NCI-H2196 treated with DMSO at 0.1 percent for 48 hours (cell line): ENCODE results near the gene TOR1AIP1.

Experiments
- DNase-seq: peaks from one replicate; lab custom pipeline; 2025; ENCODE audit not compliant: unreplicated experiment; lab: John Stamatoyannopoulos, UW

Gene TOR1AIP1

DNA sequence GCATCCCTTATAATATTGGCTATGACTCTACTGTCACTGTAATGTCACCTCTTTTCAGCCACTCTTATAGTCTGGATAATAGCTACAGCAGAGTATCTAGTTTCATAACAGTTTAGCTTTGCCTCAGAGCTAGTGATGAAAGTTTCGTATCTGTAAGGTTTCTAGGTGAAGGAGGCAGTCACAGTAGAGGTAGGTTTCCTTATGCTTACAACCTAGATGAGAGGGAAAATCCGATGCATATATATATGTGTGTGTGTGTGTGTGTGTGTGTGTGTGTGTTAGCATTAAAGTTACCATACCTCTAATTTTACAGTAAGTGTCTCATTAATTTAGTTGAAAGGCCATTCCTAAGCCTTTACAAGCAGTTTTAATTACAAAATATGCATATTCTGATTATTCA, 2.3 kb upstream of the TOR1AIP1 start:
- no peak for DNase-seq

DNA sequence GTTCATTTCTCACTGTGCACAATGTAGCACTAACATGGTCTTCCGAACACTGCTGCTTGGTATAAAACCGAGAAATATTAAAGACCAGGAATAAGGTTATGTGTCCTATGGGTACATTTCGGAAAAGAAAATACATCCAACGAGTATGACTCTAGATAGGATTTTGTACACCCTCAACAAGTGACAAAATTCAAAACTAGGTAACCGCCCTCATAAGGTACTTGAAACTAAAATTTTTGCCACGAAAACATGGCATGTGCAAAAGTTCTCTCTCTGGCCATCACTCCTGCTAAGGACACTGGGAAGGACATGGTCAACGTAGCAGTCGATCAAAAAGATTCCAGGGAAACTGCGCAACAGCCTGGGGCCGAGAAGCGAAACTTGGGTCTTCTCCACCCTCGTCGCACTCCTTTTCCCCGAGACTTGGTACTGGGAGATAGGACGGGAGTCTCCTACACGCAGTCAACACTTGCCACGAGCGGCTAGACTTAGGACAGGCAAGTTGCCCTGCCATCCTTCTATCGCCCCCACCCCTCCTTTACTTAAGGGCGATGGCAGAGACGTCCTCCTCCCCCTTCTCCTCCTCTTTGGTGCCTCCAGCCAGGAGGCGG, 338 bp upstream of the TOR1AIP1 start:
- DNase-seq, result no peak

DNA sequence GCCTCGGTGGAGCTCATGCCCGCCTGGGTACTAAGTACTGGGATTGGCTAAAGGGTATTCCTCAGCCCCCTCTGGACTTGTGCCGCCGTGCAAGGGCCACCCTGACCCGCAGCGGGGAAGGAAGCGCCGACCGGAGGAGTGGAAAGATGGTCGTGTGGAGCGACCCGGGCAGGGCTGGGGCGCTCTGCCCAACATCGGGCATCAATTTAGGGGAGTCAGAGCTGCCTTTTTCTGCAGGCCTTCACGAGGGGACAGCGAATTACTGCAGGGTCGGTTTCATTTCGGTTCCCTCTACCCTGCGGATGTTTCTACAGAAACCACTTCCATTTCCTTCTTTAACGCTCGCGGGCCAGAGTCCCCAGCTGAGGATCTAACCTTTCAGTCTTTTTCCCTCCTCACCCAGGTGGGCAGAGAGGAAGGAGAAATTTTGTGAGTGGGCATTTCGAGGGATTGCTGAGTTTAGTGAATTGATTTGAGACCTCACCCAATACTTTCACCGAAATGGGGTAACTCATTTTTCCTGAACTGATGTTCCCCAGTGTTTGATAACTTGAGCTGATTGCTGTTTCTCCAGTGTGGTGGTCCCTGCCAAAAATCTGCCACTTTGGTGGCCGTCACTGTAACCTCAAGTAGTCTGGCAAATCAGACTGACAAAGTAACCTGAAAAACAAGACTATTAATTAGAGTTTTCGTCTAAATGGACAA, 1.1 kb downstream of the TOR1AIP1 start:
- DNase-seq, result no peak

DNA sequence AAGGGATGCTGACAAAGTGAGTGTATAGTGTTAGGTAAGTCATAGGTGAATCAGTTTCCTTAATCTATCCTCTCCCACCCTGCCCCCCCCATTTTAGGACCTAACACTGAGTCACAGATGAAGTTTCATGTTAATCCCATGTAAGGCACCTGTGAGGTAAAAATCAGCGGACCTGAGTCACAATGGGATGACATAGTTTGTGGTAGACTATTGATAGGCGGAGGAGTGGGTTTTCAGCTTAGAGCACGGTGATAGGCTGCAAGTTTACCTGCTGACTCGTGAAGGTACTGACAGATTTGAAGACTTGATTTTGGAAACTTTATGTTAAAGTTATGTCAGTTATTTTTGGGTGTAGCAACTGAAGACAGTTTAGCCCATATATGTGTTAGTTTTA, 1.7 kb downstream of the TOR1AIP1 start:
- DNase-seq, result no peak

DNA sequence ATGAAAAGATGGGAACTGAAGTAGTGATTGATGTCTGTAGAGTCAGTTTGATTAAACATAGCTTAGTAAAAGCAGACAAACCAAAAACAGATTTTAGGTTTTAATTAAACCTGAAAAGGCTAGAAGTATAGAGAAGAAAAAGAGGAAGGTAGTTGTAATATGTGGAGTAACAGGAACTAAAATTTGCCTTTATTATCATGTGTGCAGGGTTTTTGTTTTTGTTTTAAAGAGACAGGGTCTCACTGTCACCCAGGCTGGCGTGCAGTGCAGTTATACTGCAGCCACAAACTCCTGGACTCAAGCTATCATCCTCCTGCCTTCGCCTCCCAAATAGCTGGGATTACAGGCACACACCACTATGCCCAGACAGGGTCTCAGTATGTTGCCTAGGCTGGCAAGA, 6.0 kb downstream of the TOR1AIP1 start:
- DNase-seq, result no peak

DNA sequence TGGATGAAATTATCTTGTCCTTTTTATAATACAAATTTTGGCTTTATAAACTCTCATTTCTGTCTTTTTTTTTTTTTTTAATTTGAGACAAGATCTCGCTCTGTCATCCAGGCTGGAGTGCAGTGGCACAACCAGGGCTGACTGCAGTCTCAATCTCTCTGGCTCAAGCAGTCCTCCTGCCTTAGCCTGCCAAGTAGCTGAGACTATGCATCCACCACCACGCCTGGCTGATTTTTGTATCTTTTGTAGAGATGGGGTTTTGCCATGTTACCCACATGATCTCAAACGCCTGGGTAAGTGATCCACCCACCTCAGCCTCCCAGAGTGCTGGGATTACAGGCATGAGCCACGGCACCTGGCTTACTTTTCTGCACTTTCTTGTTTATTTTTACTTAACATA, 7.5 kb downstream of the TOR1AIP1 start:
- no peak for DNase-seq

DNA sequence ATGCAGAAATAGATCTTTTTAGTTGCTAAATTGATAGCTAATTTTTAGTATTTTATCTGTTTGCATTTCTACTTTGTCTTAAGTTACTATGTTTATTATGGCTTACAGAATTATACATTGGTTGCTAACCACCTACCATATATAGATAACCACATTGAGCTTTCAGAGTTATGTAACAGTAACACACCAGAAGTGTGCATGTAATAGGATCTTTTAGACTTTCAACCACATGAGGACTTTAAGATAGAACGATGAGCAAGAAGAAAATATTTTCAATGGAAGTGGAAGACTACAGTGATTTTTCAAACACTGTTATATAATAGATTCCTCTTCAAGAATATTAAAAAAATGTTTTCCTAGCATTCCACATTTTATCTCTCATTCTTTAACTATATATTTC, 28.8 kb downstream of the TOR1AIP1 start:
- DNase-seq, result no peak

DNA sequence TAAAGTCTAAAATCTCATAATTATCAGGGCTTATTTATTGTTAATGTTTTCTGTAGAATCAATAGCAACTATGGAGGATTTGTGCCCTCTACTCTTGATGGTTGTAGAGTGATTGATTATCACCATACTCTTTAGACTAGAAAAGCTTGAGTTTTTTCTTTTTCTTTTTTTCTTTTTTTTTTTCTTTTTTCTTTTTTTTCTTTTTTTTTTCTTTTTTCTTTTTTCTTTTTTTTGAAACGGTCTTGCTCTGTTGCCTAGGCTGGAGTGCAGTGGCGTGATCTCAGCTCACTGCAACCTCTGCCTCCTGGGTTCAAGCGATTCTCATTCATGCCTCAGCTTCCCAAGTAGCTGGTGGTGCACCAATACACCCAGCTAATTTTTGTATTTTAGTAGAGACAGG, 29.7 kb downstream of the TOR1AIP1 start:
- DNase-seq, result no peak

DNA sequence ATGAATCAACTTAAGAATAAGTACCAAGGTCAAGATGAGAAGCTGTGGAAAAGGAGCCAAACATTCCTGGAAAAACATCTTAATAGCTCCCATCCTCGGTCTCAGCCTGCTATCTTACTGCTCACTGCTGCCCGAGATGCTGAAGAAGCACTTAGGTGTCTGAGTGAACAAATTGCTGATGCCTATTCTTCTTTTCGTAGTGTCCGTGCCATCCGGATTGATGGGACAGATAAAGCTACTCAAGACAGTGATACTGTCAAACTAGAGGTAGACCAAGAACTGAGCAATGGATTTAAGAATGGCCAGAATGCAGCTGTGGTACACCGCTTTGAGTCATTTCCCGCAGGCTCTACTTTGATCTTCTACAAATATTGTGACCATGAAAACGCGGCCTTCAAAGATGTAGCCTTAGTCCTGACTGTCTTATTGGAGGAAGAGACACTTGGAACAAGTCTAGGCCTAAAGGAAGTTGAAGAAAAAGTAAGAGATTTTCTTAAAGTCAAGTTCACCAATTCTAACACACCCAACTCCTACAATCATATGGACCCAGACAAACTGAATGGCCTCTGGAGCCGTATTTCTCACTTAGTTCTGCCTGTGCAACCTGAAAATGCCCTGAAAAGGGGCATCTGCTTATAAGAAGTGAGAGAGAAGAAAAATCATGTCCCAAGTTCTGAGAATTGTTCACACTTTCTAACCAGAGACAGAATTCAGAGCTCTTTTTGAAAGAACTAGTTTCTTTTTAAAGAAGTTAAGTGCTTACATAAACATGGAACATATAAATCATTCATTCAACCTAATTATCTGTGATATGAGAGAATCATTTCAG, 35.7 kb downstream of the TOR1AIP1 start:
- DNase-seq, result no peak

DNA sequence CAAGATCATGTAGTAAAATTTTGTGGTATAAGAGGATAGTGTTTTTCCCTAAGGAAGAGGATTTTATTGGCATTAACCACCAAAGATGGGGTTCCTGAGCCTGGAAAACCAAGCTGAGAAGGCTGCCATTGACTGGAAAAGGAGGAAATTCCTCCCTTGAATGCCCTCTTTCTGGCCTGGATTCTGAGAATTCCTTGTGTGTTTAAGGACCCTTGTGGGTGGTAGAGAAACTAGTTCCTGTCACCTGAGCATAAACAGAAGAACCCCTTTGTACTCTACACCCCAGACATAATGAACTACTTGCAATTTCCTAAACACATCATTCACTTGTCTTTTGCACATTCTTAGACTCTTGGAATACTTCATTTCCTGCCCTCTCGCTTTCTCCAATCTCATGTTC, 39.4 kb downstream of the TOR1AIP1 start:
- DNase-seq, result no peak

DNA sequence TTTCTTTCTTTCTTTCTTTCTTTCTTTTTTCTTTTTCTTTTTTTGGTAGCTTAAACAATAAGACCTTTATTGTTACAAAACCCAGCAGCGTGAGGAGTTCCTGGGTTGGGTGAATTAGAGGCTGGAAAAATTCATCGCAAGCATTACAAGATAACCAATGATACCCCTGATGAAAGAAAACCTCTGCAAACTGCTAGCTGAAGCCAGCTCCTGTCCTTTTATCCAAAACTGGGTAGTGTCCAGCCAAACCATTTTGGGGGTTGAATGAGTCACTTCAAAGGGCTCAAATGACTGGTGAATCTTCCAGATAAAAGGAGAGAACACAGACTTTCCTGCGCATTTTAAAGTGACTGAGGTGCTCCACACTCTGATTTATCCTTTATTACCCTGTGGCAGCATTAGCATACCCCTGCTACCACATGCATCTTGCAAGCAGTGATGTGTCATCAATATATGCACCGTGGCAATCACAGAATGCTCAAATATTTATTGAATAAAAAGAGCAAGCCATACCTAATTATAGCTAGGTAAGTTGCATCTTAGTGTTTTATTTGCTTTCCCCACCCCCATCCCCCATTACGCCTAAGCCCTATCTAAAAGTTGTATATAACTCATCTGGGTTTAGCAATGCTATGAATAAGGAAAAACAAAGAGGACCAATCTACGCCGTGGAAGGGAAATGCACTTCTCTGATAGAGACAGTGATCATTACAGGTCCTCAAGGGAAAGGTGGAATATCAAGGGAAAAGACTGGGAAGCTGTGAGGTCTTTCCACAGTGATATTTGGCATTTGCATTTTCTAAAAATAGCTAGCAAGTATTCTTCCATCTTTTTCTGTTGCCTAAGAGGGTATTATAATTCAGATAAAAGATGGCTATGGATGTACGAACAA, 40.1 kb downstream of the TOR1AIP1 start:
- no peak for DNase-seq

DNA sequence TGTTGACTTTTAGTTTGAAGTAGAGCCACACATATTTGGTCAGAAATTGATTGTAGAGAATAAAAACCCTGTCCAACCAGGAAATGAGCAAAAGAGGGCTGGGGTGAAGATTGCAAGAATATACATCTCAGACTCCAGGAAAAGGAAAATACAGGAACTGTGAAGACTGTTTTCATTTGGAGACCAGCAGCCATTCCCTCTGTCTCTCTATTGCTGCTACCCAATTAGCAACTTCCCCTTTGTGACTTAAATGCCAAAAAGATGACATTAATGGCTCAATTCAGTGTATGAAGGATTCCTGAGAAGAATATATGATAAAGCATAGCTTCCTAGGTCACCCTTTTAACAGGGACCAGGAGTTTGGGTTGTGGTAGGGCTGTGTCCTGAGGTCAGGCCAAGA, 40.9 kb downstream of the TOR1AIP1 start:
- no peak for DNase-seq

DNA sequence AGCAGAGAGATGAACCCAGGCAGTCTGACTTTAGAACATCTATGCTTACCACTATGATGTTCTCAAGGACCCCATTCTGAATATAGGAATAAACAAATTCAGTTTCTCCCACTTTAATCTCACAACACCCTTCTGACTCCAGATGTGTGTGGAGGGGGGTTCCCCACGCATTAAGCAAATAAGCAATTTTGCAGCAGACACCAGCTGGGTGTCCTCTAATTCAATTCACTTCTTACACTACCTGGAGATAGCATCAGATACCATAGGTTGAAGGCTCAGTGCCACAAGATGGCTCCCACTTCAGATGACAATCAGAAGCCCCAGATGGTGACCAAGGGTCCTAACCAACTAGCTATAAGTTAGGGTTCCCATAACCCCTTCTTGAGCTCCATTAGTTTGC, 42.2 kb downstream of the TOR1AIP1 start:
- DNase-seq, result no peak

DNA sequence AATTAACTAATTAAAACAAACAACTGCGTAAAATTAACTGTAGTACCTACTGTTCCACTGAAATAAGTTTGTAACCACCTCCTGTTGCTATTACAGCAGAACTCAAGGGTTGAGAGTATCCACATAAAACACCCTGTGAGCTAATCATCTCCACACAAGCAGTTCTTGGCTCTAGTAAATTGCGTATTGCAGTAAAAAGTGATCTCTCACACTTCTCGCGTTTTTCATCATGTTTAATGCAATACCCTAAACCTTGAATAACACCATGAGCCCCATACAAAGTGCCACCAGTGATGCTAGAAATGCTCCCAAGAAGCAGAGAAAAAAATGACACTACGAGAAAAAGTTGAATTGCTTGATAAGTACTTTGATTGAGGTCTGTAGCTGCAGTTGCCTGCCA, 43.2 kb downstream of the TOR1AIP1 start:
- no peak for DNase-seq

DNA sequence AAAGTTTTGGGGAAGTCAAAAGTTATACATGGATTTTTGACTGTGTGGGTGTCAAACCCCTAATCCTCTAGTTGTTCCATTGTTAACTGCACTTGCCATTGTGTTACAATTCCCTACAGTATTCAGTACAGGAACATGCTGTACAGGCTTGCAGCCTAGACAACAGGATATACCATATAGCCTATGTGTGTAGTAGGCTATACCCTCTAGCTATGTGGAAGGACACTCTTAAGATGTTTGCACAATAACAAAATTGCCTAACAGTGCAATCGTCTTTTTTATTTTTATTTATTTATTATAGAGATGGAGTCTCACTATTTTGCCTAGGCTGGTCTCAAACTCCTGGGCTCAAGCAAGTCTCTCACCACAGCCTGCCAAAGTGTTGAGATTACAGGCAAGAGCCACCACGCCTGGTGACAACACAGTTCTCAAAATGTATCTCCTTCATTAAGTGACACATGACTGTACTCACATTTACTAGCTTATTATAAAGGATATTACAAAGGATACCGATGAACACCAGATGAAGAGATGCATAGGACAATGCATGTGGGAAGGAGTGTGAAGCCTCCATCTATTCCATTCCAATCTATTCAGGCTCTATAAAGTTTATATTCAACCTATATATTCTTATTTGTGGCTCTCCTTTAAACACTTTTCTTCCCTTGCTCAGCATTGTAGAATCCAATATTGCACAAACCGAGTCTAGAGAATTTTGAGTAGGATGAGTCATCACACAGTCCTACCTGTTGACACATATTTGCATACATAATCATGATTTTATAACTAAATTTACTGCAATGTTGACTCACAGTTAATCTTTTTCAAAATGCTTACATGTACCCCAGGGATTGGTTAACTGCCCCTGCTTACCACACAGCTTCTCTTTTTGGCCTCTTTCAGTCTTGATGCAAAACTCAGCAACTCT, 44.1 kb downstream of the TOR1AIP1 start:
- no peak for DNase-seq

DNA sequence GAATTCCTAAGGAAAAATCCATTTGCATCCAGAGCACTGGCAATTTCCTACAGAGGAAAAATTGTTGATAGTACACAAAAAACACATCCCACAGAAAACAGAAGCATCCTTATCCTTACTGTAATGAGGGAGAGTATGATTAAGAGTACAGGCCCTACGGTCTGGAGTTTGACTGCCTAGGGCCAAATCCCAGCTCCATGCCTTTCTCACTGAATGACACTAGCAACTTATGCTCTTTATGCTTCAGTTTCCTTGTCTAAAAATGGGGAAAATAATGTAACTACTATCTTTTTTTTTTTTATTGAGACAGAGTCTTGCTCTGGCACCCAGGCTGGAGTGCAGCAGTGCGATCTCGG, 44.7 kb downstream of the TOR1AIP1 start:
- no peak for DNase-seq

DNA sequence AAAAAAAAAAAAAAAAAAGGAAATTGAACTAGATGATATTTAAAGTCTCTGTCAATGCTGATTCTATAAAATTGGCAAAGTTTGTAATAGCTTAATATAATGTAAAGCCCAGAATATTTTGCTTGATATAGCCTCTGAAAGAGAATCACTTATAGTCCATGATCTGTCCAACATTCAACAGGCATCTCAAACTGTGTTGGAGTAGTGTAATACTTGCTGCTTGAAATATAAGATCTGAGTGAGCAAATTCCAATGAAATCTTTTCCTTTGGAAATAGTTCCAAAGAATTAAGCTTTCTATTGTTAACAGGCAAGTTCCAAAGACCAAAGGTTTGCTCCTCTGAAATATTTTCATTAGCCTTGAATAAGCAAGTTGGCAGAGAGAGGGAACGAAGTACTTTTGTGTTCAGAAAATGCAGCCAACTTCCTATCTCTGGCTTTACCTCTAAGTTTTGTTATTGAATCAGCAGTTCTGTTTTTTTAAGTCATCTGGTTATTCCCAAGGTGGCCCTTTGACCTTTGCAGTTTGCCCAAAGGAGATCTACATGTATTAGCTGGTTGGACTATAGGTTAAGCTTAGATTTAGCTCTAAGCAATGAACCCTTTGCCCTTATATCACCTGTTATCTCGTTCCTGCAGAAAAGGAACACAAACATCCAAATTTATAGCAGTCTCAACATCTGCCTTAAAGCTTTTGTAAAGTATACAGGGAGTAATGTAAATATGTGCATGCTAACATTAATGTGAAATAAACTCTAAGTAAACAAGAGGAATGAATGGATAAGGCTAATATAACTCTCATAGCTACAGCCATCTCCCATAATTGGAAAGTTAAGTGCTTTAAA, 48.1 kb downstream of the TOR1AIP1 start:
- no peak for DNase-seq

DNA sequence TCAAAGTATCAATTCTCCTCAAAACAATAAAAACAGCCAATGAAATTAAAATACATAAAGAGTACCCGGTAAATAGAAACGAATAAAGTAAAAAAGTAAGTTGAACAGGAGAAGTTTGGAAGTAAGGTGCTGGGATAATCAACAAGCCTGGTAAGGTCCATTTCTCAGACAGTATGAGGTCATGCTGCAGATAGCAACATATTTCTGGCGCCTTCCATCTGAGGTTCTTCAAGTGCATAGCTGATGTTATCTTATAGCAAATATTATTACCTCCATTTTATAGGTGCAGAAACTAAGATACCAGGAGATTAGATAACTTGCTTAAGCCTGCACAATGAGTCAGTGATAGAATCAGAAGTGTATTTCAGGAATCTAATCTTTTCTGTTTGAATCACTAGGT, 48.8 kb downstream of the TOR1AIP1 start:
- no peak for DNase-seq

DNA sequence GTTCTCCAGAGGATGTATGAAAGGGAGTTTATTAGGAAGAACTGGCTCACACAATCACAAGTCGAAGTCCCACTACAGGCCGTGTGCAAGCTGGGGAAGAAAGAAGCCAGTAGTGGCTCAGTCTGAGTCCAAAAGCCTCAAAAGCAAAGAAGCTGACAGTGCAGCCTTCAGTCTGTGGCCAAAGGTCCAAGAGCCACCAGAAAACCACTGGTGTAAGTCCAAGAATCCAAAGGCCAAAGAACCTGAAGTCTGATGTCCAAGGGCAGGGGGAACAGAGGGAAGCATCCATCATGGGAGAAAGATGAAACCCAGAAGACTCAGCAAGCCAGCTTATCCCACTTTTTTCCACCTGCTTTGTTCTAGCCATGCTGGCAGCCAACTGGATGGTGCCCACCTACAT, 51.1 kb downstream of the TOR1AIP1 start:
- no peak for DNase-seq
